Activated T-cell treated with anti-CD3 and anti-CD28 coated beads for 24 hours (primary cell): Measurements from ENCODE around the gene SAMD13.
"Not testable (repeated sequence)": the region's sequence is repeated elsewhere in the genome, so short reads cannot be mapped to it uniquely, and the experiment has no call there.

Experiments used
- DNase-seq: peaks from one replicate; pipeline ENCODE4 v3.0.0-alpha.2; 2020; ENCODE audit warnings: low read depth

Gene SAMD13

GRCh38 chr1:84286071-84286470, 15.4 kb upstream of the SAMD13 start:
- no peak for DNase-seq

- DNase-seq, result not testable (repeated sequence)
Observed at GRCh38 chr1:84287389-84287788, 14.1 kb upstream of the SAMD13 start.

- DNase-seq, result no peak
Observed at GRCh38 chr1:84289169-84289785, 12.2 kb upstream of the SAMD13 start.

GRCh38 chr1:84291882-84292655, 9.4 kb upstream of the SAMD13 start:
- no peak for DNase-seq

GRCh38 chr1:84293766-84294165, 7.7 kb upstream of the SAMD13 start:
- no peak for DNase-seq

- no peak for DNase-seq
Observed at GRCh38 chr1:84294751-84295150, 6.8 kb upstream of the SAMD13 start.

GRCh38 chr1:84297546-84298244, 3.8 kb upstream of the SAMD13 start:
- DNase-seq, result no peak

GRCh38 chr1:84298328-84298683, 3.2 kb upstream of the SAMD13 start:
- peak; percentile 30 for DNase-seq

GRCh38 chr1:84298684-84299535, 2.6 kb upstream of the SAMD13 start:
- peak; percentile 2 for DNase-seq

- DNase-seq, result no peak
Observed at GRCh38 chr1:84299536-84300170, 1.9 kb upstream of the SAMD13 start.

GRCh38 chr1:84300501-84300900, 1.0 kb upstream of the SAMD13 start:
- DNase-seq, result no peak

GRCh38 chr1:84301785-84302385, 377 bp downstream of the SAMD13 start:
- DNase-seq, result no peak

GRCh38 chr1:84303314-84303830, 1.9 kb downstream of the SAMD13 start:
- no peak for DNase-seq

GRCh38 chr1:84307398-84307797, 5.9 kb downstream of the SAMD13 start:
- no peak for DNase-seq

GRCh38 chr1:84311296-84311695, 9.8 kb downstream of the SAMD13 start:
- DNase-seq, result no peak

- no peak for DNase-seq
Observed at GRCh38 chr1:84319662-84320061, 18.2 kb downstream of the SAMD13 start.

GRCh38 chr1:84327830-84328229, 26.3 kb downstream of the SAMD13 start:
- DNase-seq, result no peak

GRCh38 chr1:84330125-84330984, 28.8 kb downstream of the SAMD13 start:
- no peak for DNase-seq

GRCh38 chr1:84339503-84339902, 38.0 kb downstream of the SAMD13 start:
- no peak for DNase-seq

GRCh38 chr1:84344286-84344685, 42.8 kb downstream of the SAMD13 start:
- no peak for DNase-seq
